Large intestine (tissue), 3 donors: ENCODE measurements around the gene ZNF784. TPM values are rescaled to one million over a fixed set of nuclear protein-coding genes. Genes with fewer than 3 reads are reported as not detected.

Source experiments
- DNase-seq, 2 donors: peaks; one replicate each; pipeline versions ENCODE4 v3.0.0 to v3.0.0-alpha.2; 2013
- H3K27ac ChIP-seq: one replicate; pipeline ENCODE4 v1.5.1; 2013; ENCODE audit warnings: low read length
- H3K27me3 ChIP-seq: 2 replicates; pipeline ENCODE4 v1.6.1; 2013; ENCODE audit warnings: low read length; ENCODE audit not compliant: control insufficient read depth, insufficient read depth
- H3K36me3 ChIP-seq: 2 replicates; pipeline ENCODE4 v1.6.1; 2013; ENCODE audit warnings: low read length; ENCODE audit not compliant: control insufficient read depth, insufficient read depth
- H3K4me1 ChIP-seq: one replicate; pipeline ENCODE4 v1.6.1; 2013; ENCODE audit warnings: low read length; ENCODE audit not compliant: control insufficient read depth, insufficient read depth
- H3K4me3 ChIP-seq: one replicate; pipeline ENCODE4 v1.5.1; 2013; ENCODE audit warnings: low read length
- H3K9me3 ChIP-seq: one replicate; pipeline ENCODE4 v1.6.1; 2013; ENCODE audit warnings: mild to moderate bottlenecking, low read depth, low read length, moderate library complexity; ENCODE audit not compliant: control insufficient read depth
- WGBS: methylation state at CpG from one replicate; pipeline ENCODE4 v1.1.5; 2013; ENCODE audit warnings: low lambda C conversion rate; ENCODE audit not compliant: insufficient coverage; 5-methylcytosine and 5-hydroxymethylcytosine counted together
- polyA plus RNA-seq: library from polyadenylated mRNA; unstranded; fragments of 120-200 nt; gene quantifications from one replicate; pipeline ENCODE4 v1.2.1, GENCODE V29; 2013

The ZNF784 gene
- polyA plus RNA-seq, 1 donor: 15.6 TPM

GRCh38 chr19:55667958-55668357, 43.6 kb upstream of the ZNF784 start:
- H3K36me3 ChIP-seq: peaks cover 80% of the 10 kb centered on the region
- H3K9me3 ChIP-seq: no peaks in the 10 kb centered on the region
- no CpG with 5 or more reads among the region's 11 CpGs for WGBS
- H3K4me3 ChIP-seq: no peak overlapping the region
- no peaks in the 10 kb centered on the region for H3K27me3 ChIP-seq
- peaks cover 19% of the 10 kb centered on the region for H3K4me1 ChIP-seq
- DNase-seq: peak; percentile 81 to 83
- H3K27ac ChIP-seq: peak overlapping the region; percentile 46

- Histone ChIP-seq H3K27me3 (no peaks in the 10 kb centered on the region), H3K4me1 (peaks cover 19% of the 10 kb centered on the region), H3K9me3 (no peaks in the 10 kb centered on the region), H3K4me3 (no peak overlapping the region), H3K36me3 (peaks cover 84% of the 10 kb centered on the region), H3K27ac (peak overlapping the region; percentile 46)
- WGBS: no CpG with 5 or more reads among the region's 12 CpGs
- no peak for DNase-seq
These were observed 43.1 kb upstream of the ZNF784 start for GRCh38 chr19:55667511-55667910.

GRCh38 chr19:55667006-55667381, 42.6 kb upstream of the ZNF784 start:
- Histone ChIP-seq H3K4me3 (no peak overlapping the region), H3K9me3 (no peaks in the 10 kb centered on the region), H3K36me3 (peaks cover 84% of the 10 kb centered on the region), H3K4me1 (peaks cover 19% of the 10 kb centered on the region), H3K27me3 (no peaks in the 10 kb centered on the region), H3K27ac (peak overlapping the region; percentile 46)
- no peak for DNase-seq
- WGBS: no CpG with 5 or more reads among the region's 4 CpGs

GRCh38 chr19:55666343-55667005, 42.1 kb upstream of the ZNF784 start:
- Histone ChIP-seq H3K27me3 (no peaks in the 10 kb centered on the region), H3K4me1 (peaks cover 19% of the 10 kb centered on the region), H3K4me3 (no peak overlapping the region), H3K9me3 (no peaks in the 10 kb centered on the region), H3K36me3 (peaks cover 87% of the 10 kb centered on the region), H3K27ac (no peak overlapping the region)
- DNase-seq: no peak
- WGBS: no CpG with 5 or more reads among the region's 12 CpGs

- WGBS: no CpG with 5 or more reads among the region's 20 CpGs
- Histone ChIP-seq H3K4me1 (peaks cover 19% of the 10 kb centered on the region), H3K27ac (no peak overlapping the region), H3K36me3 (peaks cover 89% of the 10 kb centered on the region), H3K9me3 (no peaks in the 10 kb centered on the region), H3K4me3 (no peak overlapping the region), H3K27me3 (no peaks in the 10 kb centered on the region)
- no peak for DNase-seq
These were observed 39.6 kb upstream of the ZNF784 start for GRCh38 chr19:55663846-55664536.

- DNase-seq: no peak
- Histone ChIP-seq H3K27me3 (no peaks in the 10 kb centered on the region), H3K4me3 (no peak overlapping the region), H3K9me3 (no peaks in the 10 kb centered on the region), H3K4me1 (peaks cover 12% of the 10 kb centered on the region), H3K27ac (no peak overlapping the region), H3K36me3 (peaks cover 78% of the 10 kb centered on the region)
- 70% methylated on average over 4 of the region's 7 CpGs for WGBS
These were observed 37.5 kb upstream of the ZNF784 start for GRCh38 chr19:55661826-55662225.

- Histone ChIP-seq H3K27me3 (no peaks in the 10 kb centered on the region), H3K9me3 (no peaks in the 10 kb centered on the region), H3K4me3 (no peak overlapping the region), H3K36me3 (peaks cover 69% of the 10 kb centered on the region), H3K4me1 (peaks cover 14% of the 10 kb centered on the region), H3K27ac (no peak overlapping the region)
- WGBS: no CpG with 5 or more reads among the region's 16 CpGs
- no peak for DNase-seq
These were observed 36.6 kb upstream of the ZNF784 start for GRCh38 chr19:55660991-55661390.

- Histone ChIP-seq H3K36me3 (peaks cover 66% of the 10 kb centered on the region), H3K9me3 (no peaks in the 10 kb centered on the region), H3K4me3 (no peak overlapping the region), H3K4me1 (peaks cover 14% of the 10 kb centered on the region), H3K27ac (no peak overlapping the region), H3K27me3 (no peaks in the 10 kb centered on the region)
- no CpG with 5 or more reads among the region's 12 CpGs for WGBS
- DNase-seq: no peak
These were observed 36.0 kb upstream of the ZNF784 start for GRCh38 chr19:55660404-55660803.

- Histone ChIP-seq H3K27me3 (no peaks in the 10 kb centered on the region), H3K9me3 (peaks cover 2% of the 10 kb centered on the region), H3K36me3 (peaks cover 63% of the 10 kb centered on the region), H3K27ac (no peak overlapping the region), H3K4me3 (no peak overlapping the region), H3K4me1 (peaks cover 14% of the 10 kb centered on the region)
- no peak for DNase-seq
- WGBS: 100% methylated on average over 1 of the region's 9 CpGs
These were observed 35.5 kb upstream of the ZNF784 start for GRCh38 chr19:55659822-55660221.

- H3K4me1 ChIP-seq: peaks cover 14% of the 10 kb centered on the region
- H3K27ac ChIP-seq: no peak overlapping the region
- H3K9me3 ChIP-seq: peaks cover 2% of the 10 kb centered on the region
- H3K27me3 ChIP-seq: no peaks in the 10 kb centered on the region
- WGBS: no CpG with 5 or more reads among the region's 37 CpGs
- DNase-seq: no peak
- no peak overlapping the region for H3K4me3 ChIP-seq
- peaks cover 55% of the 10 kb centered on the region for H3K36me3 ChIP-seq
These were observed 34.6 kb upstream of the ZNF784 start for GRCh38 chr19:55658846-55659459.
